Ovary (tissue), 9 donors: ENCODE results near the gene B4GALNT1. TPM values are rescaled to one million over a fixed set of nuclear protein-coding genes. Genes with fewer than 3 reads are reported as not detected.

Experiments
- DNase-seq, 5 donors: peaks; one replicate each; pipeline ENCODE4 v3.0.0-alpha.2; 2019 to 2020
- H3K27ac ChIP-seq, 2 donors: fragments of 200-600 bp; one replicate each; pipeline versions ENCODE4 v1.5.1 to v1.8.0; 2019 to 2022
- H3K27me3 ChIP-seq: fragments of 200-600 bp; one replicate; pipeline ENCODE4 v1.8.0; 2022
- H3K36me3 ChIP-seq: fragments of 200-600 bp; sonication (generic); one replicate; pipeline ENCODE4 v1.5.1; 2019
- H3K4me1 ChIP-seq: one replicate; pipeline ENCODE4 v1.8.1; 2013; ENCODE audit warnings: mild to moderate bottlenecking, moderate library complexity; ENCODE audit not compliant: insufficient read depth
- H3K4me3 ChIP-seq: fragments of 200-600 bp; sonication (generic); one replicate; pipeline ENCODE4 v1.5.1; 2017
- H3K9me3 ChIP-seq, 2 donors: fragments of 200-600 bp in 1 of 2; sonication (generic) in 1 of 2; one replicate each; pipeline versions ENCODE4 v1.5.1 to v1.8.1; 2013 to 2019; ENCODE audit warnings: mild to moderate bottlenecking in 1 of 2, moderate library complexity in 1 of 2
- CTCF ChIP-seq, 3 donors: fragments of 450-650 bp in 2 of 3; fragments of 200-600 bp in 1 of 3; IDR thresholded peaks; one replicate each; pipeline versions ENCODE4 v1.5.1 to v1.8.0; 2016 to 2022; ENCODE audit warnings: antibody characterized with exemption in 3 of 3, mild to moderate bottlenecking in 1 of 3
- EP300 ChIP-seq: sonication (generic); formaldehyde crosslinking; IDR thresholded peaks from one replicate; pipeline ENCODE4 v1.6.1; 2017; ENCODE audit warnings: antibody characterized with exemption
- POLR2A ChIP-seq: fragments of 450-650 bp; IDR thresholded peaks from one replicate; pipeline ENCODE4 v1.6.1; 2017; ENCODE audit warnings: antibody characterized with exemption, mild to moderate bottlenecking, moderate library complexity
- WGBS, 3 donors: extraction: QIAGEN DNeasy Blood & Tissue Kit in 1 of 3; methylation state at CpG; one replicate each; pipeline versions ENCODE4 v1.1.5 to v1.1.7; 2013 to 2017; 5-methylcytosine and 5-hydroxymethylcytosine counted together
- intact Hi-C, 4 donors: fragments of 100-400 bp; cut with DNase I; formaldehyde crosslinking; loops; one replicate each; pipeline versions ENCODE4 v1.11.0 to v1.15.1; 2022 to 2023
- polyA plus RNA-seq, 2 donors: library from polyadenylated mRNA; stranded (reverse); fragments of 200-250 nt in 1 of 2; fragments of 350-450 nt in 1 of 2; fragmentation: Illumina TruSeq in 1 of 2; extraction: RNeasy Lipid Tissue Mini Kit (QIAGEN cat#74804) in 1 of 2; gene quantifications; one replicate each; pipeline ENCODE4 v1.2.3, GENCODE V29; 2013 to 2014
- total RNA-seq, 7 donors: library from RNA; depleted of rRNA in 2 of 7; stranded (reverse); fragments of >200 nt in 2 of 7; fragmentation: NEBNext Ultra II Directional in 3 of 7; extraction: Animal tissue kit (Norgen Biotek cat#: 25700) in 3 of 7; gene quantifications; one replicate each; pipeline versions ENCODE4 v1.1.0 to v1.2.4, GENCODE V29; 2016 to 2023
- donor health status: DM: no; HTN: no; CAD: no; lungs with moderate emphysema.
- donor health status: DM: no; HTN: no; CAD: no.
- donor health status: Bipolar disorder and iron deficiency.
- donor health status: DM: yes; HTN: yes; CAD: no.
- donor health status: DM: no; HTN: no; CAD: no.
- donor health status: DM: yes; HTN: yes; CAD: no.

Gene B4GALNT1
- total and polyA plus RNA-seq, 9 donors: 0.22 to 1.5 (median 0.56) TPM

GRCh38 chr12:57580466-57580795 lies 52.6 kb downstream of the B4GALNT1 start:
- no peak overlapping the region for H3K4me3 ChIP-seq
- no peaks in the 10 kb centered on the region for H3K36me3 ChIP-seq
- H3K27me3 ChIP-seq: no peaks in the 10 kb centered on the region
- H3K27ac ChIP-seq: no peak overlapping the region
- intact Hi-C loops: no loop called here
- DNase-seq: no peak
- TF ChIP-seq CTCF (IDR thresholded peaks at IDR 0.05) (no peak), POLR2A (no peak), EP300 (no peak)
- no peaks in the 10 kb centered on the region for H3K4me1 ChIP-seq
- no peaks in the 10 kb centered on the region for H3K9me3 ChIP-seq
- WGBS, 3 donors: 85 to 96% (median 93%) methylated on average over 4 of the region's 4 CpGs

- 86 to 89% (median 89%) methylated on average over 8 of the region's 8 CpGs for WGBS, 3 donors
- Histone ChIP-seq H3K27me3 (no peaks in the 10 kb centered on the region), H3K9me3 (no peaks in the 10 kb centered on the region), H3K4me1 (no peaks in the 10 kb centered on the region), H3K4me3 (no peak overlapping the region), H3K27ac (no peak overlapping the region), H3K36me3 (no peaks in the 10 kb centered on the region)
- no peak for DNase-seq
- TF ChIP-seq EP300: no peak
- TF ChIP-seq POLR2A: no peak
- no peak for TF ChIP-seq CTCF (IDR thresholded peaks at IDR 0.05)
- intact Hi-C loops: no loop called here
Measured at GRCh38 chr12:57579677-57580465, 53.1 kb downstream of the B4GALNT1 start.

- no peaks in the 10 kb centered on the region for H3K36me3 ChIP-seq
- no peak for TF ChIP-seq EP300
- TF ChIP-seq POLR2A: no peak
- no peak for TF ChIP-seq CTCF (IDR thresholded peaks at IDR 0.05)
- WGBS, 3 donors: 70 to 78% (median 76%) methylated on average over 2 of the region's 2 CpGs
- H3K9me3 ChIP-seq: no peaks in the 10 kb centered on the region
- no peak for DNase-seq
- H3K27me3 ChIP-seq: no peaks in the 10 kb centered on the region
- no peak overlapping the region for H3K27ac ChIP-seq
- intact Hi-C loops: no loop called here
- H3K4me3 ChIP-seq: no peak overlapping the region
- H3K4me1 ChIP-seq: no peaks in the 10 kb centered on the region
Measured at GRCh38 chr12:57579011-57579410, 54.0 kb downstream of the B4GALNT1 start.

GRCh38 chr12:57577981-57578758 lies 54.8 kb downstream of the B4GALNT1 start:
- no peaks in the 10 kb centered on the region for H3K9me3 ChIP-seq
- no peaks in the 10 kb centered on the region for H3K27me3 ChIP-seq
- TF ChIP-seq POLR2A: no peak
- no peak for TF ChIP-seq CTCF (IDR thresholded peaks at IDR 0.05)
- TF ChIP-seq EP300: no peak
- no peak for DNase-seq
- no peak overlapping the region for H3K27ac ChIP-seq
- H3K36me3 ChIP-seq: no peaks in the 10 kb centered on the region
- H3K4me3 ChIP-seq: no peak overlapping the region
- intact Hi-C loops: no loop called here
- H3K4me1 ChIP-seq: no peaks in the 10 kb centered on the region
- WGBS, 3 donors: 76 to 80% (median 76%) methylated on average over 12 of the region's 12 CpGs
